Measurements from ENCODE around the gene IRAK1BP1. TPM values are rescaled to one million over a fixed set of nuclear protein-coding genes. Genes with fewer than 3 reads are reported as not detected.
"Not testable (repeated sequence)": the region's sequence is repeated elsewhere in the genome, so short reads cannot be mapped to it uniquely, and the experiment has no call there.

The IRAK1BP1 gene
- polyA plus RNA-seq, 6 donors from 2014 or later, result 1.7 to 2.6 (median 2.2) TPM

DNA sequence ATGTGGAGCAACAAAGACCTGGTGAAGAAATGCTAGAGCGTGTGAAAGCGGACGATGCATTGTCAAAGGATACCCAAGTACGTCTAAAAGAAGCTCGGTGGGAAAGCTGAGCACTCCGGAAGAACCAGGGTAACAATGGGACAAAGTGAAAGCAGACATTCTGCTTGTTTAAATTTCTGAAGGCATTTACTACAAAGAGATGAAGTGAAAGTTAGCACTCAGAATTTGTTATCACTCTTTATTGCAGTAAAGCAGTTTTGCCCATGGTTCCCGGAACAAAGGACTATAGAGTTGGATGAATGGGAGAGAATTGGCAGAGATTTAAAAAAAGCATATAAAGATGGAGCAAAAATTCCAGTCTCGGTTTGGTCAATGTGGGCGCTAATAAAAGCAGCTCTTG lies 12.8 kb upstream of the IRAK1BP1 start:
- no peak overlapping the region for H3K27ac Mint-ChIP-seq

DNA sequence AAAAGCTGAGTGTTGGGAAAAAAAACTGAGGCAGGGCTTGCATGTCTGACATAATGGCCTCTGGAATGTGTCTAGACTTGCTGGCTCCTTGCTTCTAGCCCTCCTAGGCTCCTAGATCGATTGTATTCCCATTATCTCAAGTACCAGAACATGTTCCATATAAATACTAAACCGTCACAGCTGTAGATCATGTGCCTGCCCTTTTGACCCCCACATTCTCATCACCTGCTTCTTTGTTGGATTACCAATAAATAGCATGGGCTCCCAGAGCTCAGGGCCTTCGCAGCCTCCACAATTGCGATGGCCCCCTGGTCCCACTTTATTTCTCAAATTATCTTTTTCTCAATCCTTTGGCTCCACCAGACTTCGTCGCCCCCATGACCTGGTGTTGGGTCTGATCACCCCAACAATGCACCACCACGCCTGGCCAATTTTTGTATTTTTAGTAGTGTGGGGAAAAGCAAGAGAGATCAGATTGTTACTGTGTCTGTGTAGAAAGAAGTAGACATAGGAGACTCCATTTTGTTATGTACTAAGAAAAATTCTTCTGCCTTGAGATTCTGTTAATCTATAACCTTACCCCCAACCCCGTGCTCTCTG lies 8.9 kb upstream of the IRAK1BP1 start:
- peaks cover 0 to 11% (median 5%) of the 10 kb centered on the region in 7 donors for H3K9me3 Mint-ChIP-seq
- not testable (repeated sequence) for H3K36me3 Mint-ChIP-seq; H3K27ac Mint-ChIP-seq; H3K27me3 Mint-ChIP-seq; ATAC-seq (ENCODE audit: low read depth in 2 of 2); H3K4me1 Mint-ChIP-seq; DNase-seq; H3K4me3 Mint-ChIP-seq

More for the DNA sequence above, 12.8 kb upstream of the IRAK1BP1 start:
- no peaks in the 10 kb centered on the region for H3K27me3 Mint-ChIP-seq
- peaks cover 0 to 11% (median 5%) of the 10 kb centered on the region in 7 donors for H3K9me3 Mint-ChIP-seq
- no peaks in the 10 kb centered on the region for H3K4me1 Mint-ChIP-seq
- ATAC-seq (ENCODE audit: low read depth in 2 of 2) (no peak), DNase-seq (no peak)
- H3K36me3 Mint-ChIP-seq, result peaks cover 0 to 1% of the 10 kb centered on the region in 2 donors
- H3K4me3 Mint-ChIP-seq, result no peak overlapping the region

DNA sequence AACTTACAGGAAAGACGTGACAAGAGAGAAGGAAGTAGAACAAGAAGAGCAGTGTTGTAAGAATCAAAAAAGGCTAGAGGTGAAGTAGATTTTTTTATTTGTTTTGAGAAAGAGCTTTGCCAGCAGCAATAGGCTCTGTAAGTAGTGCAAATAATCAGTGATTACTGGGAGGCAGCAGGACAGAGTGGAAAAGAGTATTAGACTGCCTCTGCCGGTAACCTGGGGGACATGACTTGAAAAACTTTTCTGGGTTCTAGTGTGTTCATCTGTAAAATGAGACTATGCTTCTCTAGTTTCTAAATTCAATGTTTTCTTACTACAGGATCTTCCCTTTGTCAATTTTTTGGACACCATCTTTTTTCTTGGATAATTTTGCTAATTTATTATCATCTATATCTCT lies 5.8 kb upstream of the IRAK1BP1 start:
- no peak for ATAC-seq (ENCODE audit: low read depth in 2 of 2)
- Mint-ChIP-seq H3K27me3 (no peaks in the 10 kb centered on the region), H3K4me3 (no peak overlapping the region), H3K27ac (peak overlapping the region in 1 of 6 donors; percentile 92), H3K36me3 (peaks cover 0 to 8% of the 10 kb centered on the region in 2 donors), H3K4me1 (peaks cover 2 to 8% (median 4%) of the 10 kb centered on the region in 3 donors), H3K9me3 (peaks cover 0 to 11% (median 5%) of the 10 kb centered on the region in 7 donors)
- no peak for DNase-seq

DNA sequence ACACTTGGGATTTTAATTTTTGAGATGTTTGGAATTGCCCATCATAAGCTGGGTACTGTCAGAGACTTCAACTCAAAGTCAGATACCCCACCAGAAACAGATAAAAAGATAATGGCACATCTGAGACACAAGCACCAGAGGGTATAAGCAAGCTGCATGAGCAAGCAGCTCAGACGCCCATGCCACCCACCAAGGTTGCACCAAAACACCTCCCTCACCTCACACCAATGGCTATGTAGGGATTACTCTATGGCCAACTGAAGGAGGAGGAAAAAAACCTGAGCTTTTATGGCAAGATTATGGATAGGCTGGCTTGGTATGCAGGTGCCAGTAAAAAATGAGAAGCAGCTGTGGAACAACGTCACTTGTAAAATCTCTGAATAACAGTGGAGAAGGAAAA lies 3.8 kb upstream of the IRAK1BP1 start:
- Mint-ChIP-seq H3K27ac (no peak overlapping the region), H3K9me3 (peaks cover 0 to 6% (median 2%) of the 10 kb centered on the region in 7 donors), H3K4me3 (no peak overlapping the region), H3K4me1 (peaks cover 16 to 20% (median 19%) of the 10 kb centered on the region in 3 donors), H3K36me3 (peaks cover 0 to 8% of the 10 kb centered on the region in 2 donors), H3K27me3 (no peaks in the 10 kb centered on the region)
- DNase-seq (no peak), ATAC-seq (ENCODE audit: low read depth in 2 of 2) (no peak)

DNA sequence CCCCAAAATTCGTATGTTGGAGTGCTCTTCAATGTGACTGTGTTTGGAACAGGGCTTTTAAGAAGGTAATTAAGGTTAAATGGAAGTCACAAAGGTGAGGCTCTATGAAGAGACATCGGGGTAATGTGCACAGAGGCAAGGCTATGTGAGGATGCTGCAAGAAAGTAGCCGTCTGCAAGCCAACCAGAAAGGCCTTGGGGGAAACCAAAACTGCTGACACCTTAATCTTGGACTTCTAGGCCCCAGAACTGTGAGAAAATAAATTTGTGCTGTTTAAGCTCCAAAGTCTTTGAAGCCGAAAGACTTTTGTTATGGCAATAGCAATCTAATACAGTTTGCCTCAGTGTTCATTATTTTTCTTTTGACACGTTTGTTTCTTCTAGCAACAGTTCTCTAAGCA lies 2.4 kb upstream of the IRAK1BP1 start:
- H3K36me3 Mint-ChIP-seq, result peaks cover 0 to 2% of the 10 kb centered on the region in 2 donors
- H3K4me3 Mint-ChIP-seq, result peak overlapping the region in 1 of 8 donors; percentile 57
- no peaks in the 10 kb centered on the region for H3K27me3 Mint-ChIP-seq
- peaks cover 0 to under 1% (median 0%) of the 10 kb centered on the region in 7 donors for H3K9me3 Mint-ChIP-seq
- H3K4me1 Mint-ChIP-seq, result peaks cover 12 to 21% (median 19%) of the 10 kb centered on the region in 3 donors
- no peak for ATAC-seq (ENCODE audit: low read depth in 2 of 2)
- H3K27ac Mint-ChIP-seq, result peak overlapping the region in 1 of 6 donors; percentile 0
- no peak for DNase-seq

DNA sequence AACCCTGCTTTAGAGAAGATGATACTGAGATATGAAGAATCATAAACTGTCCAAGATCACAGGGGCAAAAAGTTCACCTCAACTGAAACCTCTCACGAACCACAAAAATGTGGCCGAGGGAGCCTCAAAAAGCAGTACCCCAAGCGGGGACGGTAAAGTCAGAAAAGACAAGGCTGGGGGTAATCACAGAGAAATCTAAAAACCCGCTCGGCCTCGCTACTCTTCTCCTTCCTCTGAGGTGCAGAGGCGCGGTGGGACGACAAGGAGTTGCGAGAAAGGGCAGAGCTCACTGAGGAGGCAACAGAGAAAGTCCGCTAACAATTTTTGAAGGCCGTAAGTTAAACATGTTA lies 356 bp upstream of the IRAK1BP1 start:
- Mint-ChIP-seq H3K4me3 (peak overlapping the region; percentile 90 to 100 (median 99)), H3K4me1 (peaks cover 8 to 21% (median 19%) of the 10 kb centered on the region in 3 donors), H3K27me3 (no peaks in the 10 kb centered on the region), H3K9me3 (no peaks in the 10 kb centered on the region), H3K27ac (peak overlapping the region; percentile 95 to 98 (median 97)), H3K36me3 (no peaks in the 10 kb centered on the region)
- peak; percentile 24 to 29 for ATAC-seq (ENCODE audit: low read depth in 2 of 2)
- DNase-seq, result no peak

DNA sequence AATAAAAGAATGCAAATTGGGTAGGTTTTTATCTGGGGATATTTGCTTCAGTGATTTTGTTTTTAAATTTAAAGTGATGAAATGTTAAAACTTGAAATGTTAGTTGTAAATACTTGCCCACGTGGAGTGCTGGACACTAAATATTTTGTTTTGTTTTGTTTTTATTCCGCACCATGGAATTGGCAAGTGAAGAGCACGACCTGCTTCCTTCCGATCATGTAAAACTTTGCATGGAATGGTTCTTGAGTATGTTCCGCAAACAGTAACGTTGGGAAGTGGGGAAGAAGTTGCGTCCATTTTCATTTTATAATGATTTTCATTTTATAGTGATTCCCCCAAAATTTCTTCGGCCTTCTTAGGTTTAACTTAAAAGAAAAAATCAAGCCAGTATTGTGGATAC lies 765 bp downstream of the IRAK1BP1 start:
- peak overlapping the region; percentile 90 to 100 (median 99) for H3K4me3 Mint-ChIP-seq
- peak overlapping the region; percentile 61 to 98 (median 97) for H3K27ac Mint-ChIP-seq
- no peak for DNase-seq
- H3K36me3 Mint-ChIP-seq, result no peaks in the 10 kb centered on the region
- peaks cover 8 to 21% (median 19%) of the 10 kb centered on the region in 3 donors for H3K4me1 Mint-ChIP-seq
- no peak for ATAC-seq (ENCODE audit: low read depth in 2 of 2)
- no peaks in the 10 kb centered on the region for H3K9me3 Mint-ChIP-seq
- no peaks in the 10 kb centered on the region for H3K27me3 Mint-ChIP-seq

DNA sequence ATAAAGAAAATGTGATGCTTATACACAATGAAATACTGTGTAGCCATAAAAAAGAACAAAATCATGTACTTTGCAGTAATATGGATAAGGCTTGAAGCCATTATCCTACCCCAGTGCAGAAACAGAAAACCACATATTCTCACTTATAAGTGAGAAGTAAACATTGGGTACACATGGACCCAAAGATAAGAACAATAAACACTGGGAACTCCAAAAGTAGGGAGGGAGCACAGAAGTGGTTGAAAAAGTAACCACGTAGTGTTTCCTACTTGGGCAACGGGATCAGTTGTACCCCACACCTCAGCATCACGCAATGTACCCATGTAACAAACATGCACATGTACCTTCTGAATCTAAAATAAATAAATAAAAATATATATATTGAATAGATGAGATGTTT lies 8.2 kb downstream of the IRAK1BP1 start:
- Mint-ChIP-seq H3K4me3 (no peak overlapping the region), H3K4me1 (peaks cover 0 to 4% (median 0%) of the 10 kb centered on the region in 3 donors), H3K27ac (no peak overlapping the region), H3K27me3 (no peaks in the 10 kb centered on the region), H3K36me3 (peaks cover 0 to 11% of the 10 kb centered on the region in 2 donors), H3K9me3 (peaks cover 0 to 17% (median 5%) of the 10 kb centered on the region in 7 donors)
- ATAC-seq (ENCODE audit: low read depth in 2 of 2), result no peak
- DNase-seq, result no peak

DNA sequence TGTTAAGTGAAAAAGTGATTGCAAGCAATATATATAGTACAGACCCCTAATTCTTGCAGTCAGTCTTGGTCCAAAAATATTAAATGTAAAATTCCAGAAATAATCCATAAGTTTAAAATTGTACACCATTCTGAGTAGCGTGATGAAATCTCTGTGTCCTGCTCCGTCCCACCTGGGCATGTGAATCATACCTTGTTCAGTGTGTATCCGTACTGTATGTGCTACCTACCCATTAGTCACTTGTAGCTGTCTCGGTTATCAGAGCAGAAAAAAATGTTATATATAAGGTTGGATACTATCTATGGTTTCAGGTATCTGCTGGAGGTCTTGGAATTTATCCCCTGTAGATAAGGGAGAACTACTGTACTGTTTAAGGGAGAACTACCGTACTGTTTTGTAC lies 16.3 kb downstream of the IRAK1BP1 start:
- peaks cover 17 to 23% of the 10 kb centered on the region in 2 donors for H3K36me3 Mint-ChIP-seq
- ATAC-seq (ENCODE audit: low read depth in 2 of 2) (no peak), DNase-seq (no peak)
- no peaks in the 10 kb centered on the region for H3K27me3 Mint-ChIP-seq
- no peaks in the 10 kb centered on the region for H3K4me1 Mint-ChIP-seq
- H3K9me3 Mint-ChIP-seq, result peaks cover 0 to 8% (median 0%) of the 10 kb centered on the region in 7 donors
- no peak overlapping the region for H3K27ac Mint-ChIP-seq
- no peak overlapping the region for H3K4me3 Mint-ChIP-seq

DNA sequence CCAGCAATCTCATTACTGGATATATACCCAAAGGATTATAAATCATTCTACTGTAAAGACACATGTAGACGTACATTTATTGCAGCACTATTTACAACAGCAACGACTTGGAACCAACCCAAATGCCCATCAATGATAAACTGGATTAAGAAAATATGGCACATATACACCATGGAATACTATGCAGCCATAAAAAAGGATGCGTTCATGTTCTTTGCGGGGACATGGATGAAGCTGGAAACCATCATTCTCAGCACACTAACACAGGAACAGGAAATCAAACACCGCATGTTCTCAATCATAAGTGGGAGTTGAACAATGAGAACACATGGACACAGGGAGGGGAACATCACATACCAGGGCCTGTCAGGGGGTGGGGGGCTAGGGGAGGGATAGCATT lies 22.6 kb downstream of the IRAK1BP1 start:
- not testable (repeated sequence) for ATAC-seq (ENCODE audit: low read depth in 2 of 2); DNase-seq
- H3K36me3 Mint-ChIP-seq, result peaks cover 17 to 19% of the 10 kb centered on the region in 2 donors

DNA sequence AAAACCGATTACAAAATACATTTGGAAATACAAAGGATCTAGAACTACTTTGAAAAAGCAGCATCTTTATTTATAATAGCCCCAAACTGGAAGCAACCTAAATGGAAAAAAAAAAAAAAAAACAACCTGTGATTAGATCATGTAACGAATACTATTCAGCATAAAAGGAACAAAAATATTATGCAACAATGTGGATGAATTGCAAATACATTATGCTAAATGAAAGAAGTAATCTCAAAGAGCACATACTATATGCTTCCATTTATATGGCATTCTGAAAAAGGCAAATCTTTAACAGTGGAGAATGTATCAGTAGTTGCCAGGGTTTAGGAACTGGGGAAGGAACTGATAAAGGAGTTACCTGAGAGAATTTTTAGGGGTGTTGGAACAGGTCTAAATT lies 28.9 kb downstream of the IRAK1BP1 start:
- no peak for DNase-seq
- Mint-ChIP-seq H3K4me1 (no peaks in the 10 kb centered on the region), H3K36me3 (peaks cover 0 to 4% of the 10 kb centered on the region in 2 donors), H3K9me3 (no peaks in the 10 kb centered on the region), H3K27me3 (no peaks in the 10 kb centered on the region), H3K4me3 (no peak overlapping the region), H3K27ac (no peak overlapping the region)
- no peak for ATAC-seq (ENCODE audit: low read depth in 2 of 2)

More for the DNA sequence above, 22.6 kb downstream of the IRAK1BP1 start:
- H3K4me3 Mint-ChIP-seq, H3K4me1 Mint-ChIP-seq, H3K27me3 Mint-ChIP-seq: not testable (repeated sequence)
- peak overlapping the region in 1 of 6 donors; percentile 33 for H3K27ac Mint-ChIP-seq
- H3K9me3 Mint-ChIP-seq, result peaks cover 0 to 11% (median 0%) of the 10 kb centered on the region in 7 donors

DNA sequence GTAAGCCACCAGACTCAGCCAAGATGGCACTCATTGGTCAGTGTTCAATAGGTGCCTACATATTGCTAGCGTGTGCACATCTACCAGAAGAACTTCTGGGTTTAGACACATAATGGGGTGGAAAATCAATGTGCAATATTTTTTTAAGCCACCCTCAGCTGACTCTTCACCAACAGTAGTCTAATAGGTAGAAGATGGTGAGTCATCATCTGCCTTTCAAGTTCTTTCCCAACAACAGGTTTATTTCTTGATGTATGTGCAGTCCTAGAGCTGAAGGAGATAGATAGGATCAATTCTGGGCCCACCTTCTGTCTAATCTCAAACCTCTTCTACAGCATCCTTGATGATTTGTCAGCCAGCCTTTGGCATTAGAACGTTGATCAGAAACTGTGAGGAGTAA lies 41.3 kb downstream of the IRAK1BP1 start:
- Mint-ChIP-seq H3K4me1 (peaks cover 11 to 17% (median 16%) of the 10 kb centered on the region in 3 donors), H3K27me3 (peaks cover 25 to 37% (median 30%) of the 10 kb centered on the region in 3 donors), H3K36me3 (peaks cover 10 to 16% of the 10 kb centered on the region in 2 donors), H3K9me3 (peaks cover 0 to 8% (median 0%) of the 10 kb centered on the region in 7 donors), H3K27ac (no peak overlapping the region), H3K4me3 (peak overlapping the region in 1 of 8 donors; percentile 47)
- DNase-seq, result no peak
- ATAC-seq (ENCODE audit: low read depth in 2 of 2), result no peak

DNA sequence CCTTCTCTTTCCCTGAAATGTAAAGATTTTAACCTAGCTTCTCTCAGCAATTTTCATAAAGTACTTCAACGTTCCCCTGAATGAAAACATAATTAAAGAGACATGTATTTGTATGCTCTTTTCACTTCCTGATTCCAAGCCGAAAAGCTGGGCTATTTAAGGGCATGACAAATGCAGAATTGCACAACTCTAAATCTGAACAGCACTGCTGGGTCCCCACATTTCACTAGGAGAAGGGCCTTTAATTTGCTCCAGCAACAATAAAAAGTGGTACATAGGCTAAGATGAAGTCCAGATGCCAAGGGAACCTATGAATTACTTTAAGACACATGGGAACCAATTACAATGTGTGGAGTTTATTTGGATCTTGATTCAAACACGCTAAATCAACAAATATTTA lies 42.0 kb downstream of the IRAK1BP1 start:
- H3K4me3 Mint-ChIP-seq, result peak overlapping the region in 2 of 8 donors; percentile 51 to 59
- H3K27me3 Mint-ChIP-seq, result peaks cover 25 to 37% (median 30%) of the 10 kb centered on the region in 3 donors
- peaks cover 10 to 16% of the 10 kb centered on the region in 2 donors for H3K36me3 Mint-ChIP-seq
- peaks cover 11 to 17% (median 16%) of the 10 kb centered on the region in 3 donors for H3K4me1 Mint-ChIP-seq
- peaks cover 0 to 8% (median 1%) of the 10 kb centered on the region in 7 donors for H3K9me3 Mint-ChIP-seq
- ATAC-seq (ENCODE audit: low read depth in 2 of 2) (no peak), DNase-seq (no peak)
- H3K27ac Mint-ChIP-seq, result no peak overlapping the region

DNA sequence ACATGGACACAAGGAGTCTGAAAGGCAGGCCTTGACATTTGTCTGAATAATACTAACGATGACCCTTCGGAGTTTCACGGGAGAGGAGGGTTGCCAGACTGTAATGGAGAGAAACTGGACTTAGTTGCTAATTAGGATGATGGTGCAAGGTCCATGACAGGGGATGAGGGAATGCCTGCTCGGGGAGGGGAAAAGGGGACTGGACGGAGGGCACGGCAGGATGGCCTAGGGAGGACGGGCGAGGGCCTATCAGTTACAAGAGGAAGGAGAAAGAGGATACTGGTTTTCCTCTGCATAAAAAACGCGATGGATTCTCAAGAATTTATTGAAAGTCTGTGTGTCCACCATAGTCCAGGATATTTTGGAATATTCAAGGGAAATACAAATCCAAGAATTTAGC lies 42.7 kb downstream of the IRAK1BP1 start:
- DNase-seq (no peak), ATAC-seq (ENCODE audit: low read depth in 2 of 2) (no peak)
- H3K27ac Mint-ChIP-seq, result peak overlapping the region in 1 of 6 donors; percentile 58
- H3K4me3 Mint-ChIP-seq, result peak overlapping the region in 7 of 8 donors; percentile 26 to 72 (median 42)
- peaks cover 10 to 16% of the 10 kb centered on the region in 2 donors for H3K36me3 Mint-ChIP-seq
- H3K27me3 Mint-ChIP-seq, result peaks cover 25 to 37% (median 30%) of the 10 kb centered on the region in 3 donors
- H3K4me1 Mint-ChIP-seq, result peaks cover 11 to 17% (median 16%) of the 10 kb centered on the region in 3 donors
- peaks cover 0 to 8% (median 1%) of the 10 kb centered on the region in 7 donors for H3K9me3 Mint-ChIP-seq
